VCaP (cell line): Measurements from ENCODE around the gene EFCAB6.

Experiments used
- H3K27ac ChIP-seq: fragments of 450-650 bp; 2 replicates; pipeline ENCODE4 v1.5.1; 2017
- CTCF ChIP-seq: fragments of 450-650 bp; conservative IDR thresholded peaks from 2 replicates; pipeline ENCODE4 v1.5.1; 2017; ENCODE audit warnings: mild to moderate bottlenecking, moderate library complexity

The EFCAB6 gene

DNA sequence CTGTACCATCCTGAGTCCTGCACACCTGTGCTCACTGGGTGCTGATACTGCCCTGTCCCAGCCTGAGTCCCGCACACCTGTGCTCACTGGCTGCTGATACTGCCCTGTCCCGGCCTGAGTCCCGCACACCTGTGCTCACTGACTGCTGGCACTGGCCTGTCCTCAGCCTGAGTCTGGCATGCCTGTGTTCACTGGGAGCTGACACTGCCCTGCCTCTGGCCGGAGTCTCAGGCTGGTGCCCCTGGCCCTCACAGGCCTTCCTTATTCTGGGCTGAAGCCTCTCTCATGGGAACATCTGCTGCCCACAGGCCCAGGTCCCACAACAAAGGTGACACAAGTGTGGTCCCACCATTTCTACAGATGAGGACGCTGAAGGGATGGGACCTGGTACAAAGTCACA lies 285.2 kb downstream of the EFCAB6 start:
- no peak overlapping the region for H3K27ac ChIP-seq
- no peak for TF ChIP-seq CTCF

DNA sequence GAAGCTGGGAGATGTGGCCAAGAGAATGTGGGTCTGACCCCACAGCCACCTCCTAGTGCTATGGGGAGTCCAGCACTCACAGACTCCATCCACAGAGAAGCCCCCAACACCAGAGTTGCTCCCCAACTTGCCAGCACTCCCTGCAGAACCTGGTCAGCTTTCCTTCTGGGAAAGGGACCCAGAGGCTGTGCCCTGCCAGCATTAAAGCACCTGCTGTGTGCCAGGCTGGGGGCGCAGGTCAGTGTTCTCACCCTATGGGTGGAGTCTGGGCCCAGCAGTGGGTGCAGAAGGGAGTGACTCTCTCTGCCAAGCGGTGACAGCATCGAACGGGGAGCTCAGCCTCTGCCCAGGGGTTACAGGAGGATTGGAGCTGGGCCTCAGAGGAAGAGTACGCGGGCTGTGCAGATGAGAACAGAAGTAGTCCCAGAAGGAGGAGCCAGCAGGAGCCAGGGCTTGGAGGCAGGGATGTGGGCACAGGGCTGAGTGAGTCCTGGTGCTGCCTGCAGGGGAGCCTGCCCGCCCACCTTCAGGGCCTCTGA lies 285.9 kb downstream of the EFCAB6 start:
- H3K27ac ChIP-seq, result no peak overlapping the region
- TF ChIP-seq CTCF, result no peak

- no peak for TF ChIP-seq CTCF
- H3K27ac ChIP-seq, result no peak overlapping the region
Observed at GRCh38 chr22:43521716-43522115, 290.4 kb downstream of the EFCAB6 start.

DNA sequence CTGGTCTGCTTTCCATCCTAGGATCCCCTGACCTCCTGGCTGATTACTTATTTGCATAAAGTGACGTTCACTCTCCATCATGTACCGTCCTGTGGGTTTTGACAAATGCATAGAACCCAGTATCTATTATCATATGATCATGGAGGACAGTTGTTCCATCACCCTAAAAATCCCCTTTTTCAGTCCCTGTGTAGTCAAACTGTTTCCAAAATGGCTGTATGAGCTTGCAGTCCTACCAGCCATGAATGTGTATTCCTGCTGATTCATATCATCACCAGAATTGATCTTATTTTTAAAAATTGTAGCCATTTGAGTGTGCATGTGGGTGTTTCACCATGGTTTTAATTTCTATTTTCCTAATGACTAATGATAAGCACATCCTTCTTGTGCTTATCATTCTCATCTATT lies 291.5 kb downstream of the EFCAB6 start:
- no peak overlapping the region for H3K27ac ChIP-seq
- no peak for TF ChIP-seq CTCF

- H3K27ac ChIP-seq, result no peak overlapping the region
- TF ChIP-seq CTCF, result no peak
Observed at GRCh38 chr22:43516996-43517635, 295.0 kb downstream of the EFCAB6 start.

- no peak overlapping the region for H3K27ac ChIP-seq
- no peak for TF ChIP-seq CTCF
Observed at GRCh38 chr22:43516386-43516785, 295.7 kb downstream of the EFCAB6 start.

DNA sequence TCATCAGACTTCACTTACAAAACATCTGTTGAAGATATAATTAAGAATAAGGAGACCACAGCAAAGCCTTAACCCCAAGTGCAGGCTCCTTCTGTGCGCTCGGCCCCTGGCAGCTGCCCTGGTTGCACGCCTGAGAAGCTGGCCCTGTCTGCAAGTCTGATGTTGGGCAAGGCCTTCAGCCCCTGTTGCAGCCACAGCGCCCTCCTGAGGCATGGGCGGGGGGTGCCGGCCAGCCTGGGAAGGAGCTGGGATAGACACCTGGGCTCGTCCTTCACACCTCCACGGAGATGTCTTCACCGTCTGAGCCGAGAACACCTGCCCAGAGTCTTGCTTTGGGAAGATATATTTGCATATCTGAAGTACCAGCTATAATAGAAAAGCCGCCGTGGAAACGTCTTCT lies 296.2 kb downstream of the EFCAB6 start:
- no peak for TF ChIP-seq CTCF
- no peak overlapping the region for H3K27ac ChIP-seq
